ENCODE measurements around the gene TSN. TPM values are rescaled to one million over a fixed set of nuclear protein-coding genes. Genes with fewer than 3 reads are reported as not detected.

TSN gene
- total RNA-seq, 1 experiment from 2014 or later = 91.5 TPM

- Histone ChIP-seq H3K4me2 (ENCODE audit: low read length) (no peak overlapping the region), H3K27me3 (ENCODE audit: insufficient read depth, low read length) (no peaks in the 10 kb centered on the region), H3K27ac (ENCODE audit: low read depth, low read length) (no peak overlapping the region), H3K36me3 (ENCODE audit: control insufficient read depth in 1 of 2, insufficient read depth in 2 of 2, low read length in 2 of 2) (peaks cover 8% of the 10 kb centered on the region in 2 experiments), H4K20me1 (ENCODE audit: insufficient read depth) (no peaks in the 10 kb centered on the region), H3K4me1 (ENCODE audit: control insufficient read depth in 1 of 2, insufficient read depth in 2 of 2, low read length in 2 of 2) (peaks cover 0 to 15% of the 10 kb centered on the region in 2 experiments; a peak in 1 of 4 replicates), H3K9me3 (ENCODE audit: control insufficient read depth in 1 of 2, insufficient read depth in 1 of 2, low read depth in 1 of 2, low read length in 2 of 2) (no peaks in the 10 kb centered on the region), H3K79me2 (ENCODE audit: insufficient read depth, low read length) (no peaks in the 10 kb centered on the region), H3K9me2 (ENCODE audit: insufficient read depth) (no peaks in the 10 kb centered on the region), H2AFZ (ENCODE audit: low read depth, low read length, poor library complexity, severe bottlenecking) (no peak overlapping the region), H3K9ac (ENCODE audit: low read length) (no peak overlapping the region), H3K4me3 (replicated peaks in 1 of 2; ENCODE audit: low read depth in 1 of 2, low read length in 2 of 2) (no peak overlapping the region)
- ATAC-seq = no peak
- ChIA-PET POLR2A (interaction anchor here (2.1 kb wide), 1 partner anchor 192 kb away, joined by 9 read pairs; the partner anchor contains the start of gene RNU4ATAC), CTCF (no interaction called here), RAD21 (ENCODE audit: low non-redundant PET in 1 of 2, low total read pairs in 2 of 2, uncharacterized antibody in 2 of 2, unreplicated experiment in 2 of 2) (no interaction called here)
- TF ChIP-seq ATF3 (IDR thresholded peaks at IDR 0.05) (no peak), FOSL1 (IDR thresholded peaks at IDR 0.05; ENCODE audit: low read depth) (no peak), EZH2 (IDR thresholded peaks at IDR 0.05) (no peak), CEBPB (IDR thresholded peaks at IDR 0.05; ENCODE audit: low read depth) (no peak), POLR2A (IDR thresholded peaks at IDR 0.05; ENCODE audit: borderline replicate concordance, extremely low read depth, insufficient read depth, insufficient read length) (no peak), CBX3 (IDR thresholded peaks at IDR 0.05; ENCODE audit: low read depth) (no peak), REST (IDR thresholded peaks at IDR 0.05; ENCODE audit: low read depth) (no peak), ZNF274 (IDR thresholded peaks at IDR 0.05; ENCODE audit: low read depth, low read length) (no peak), CTCF (IDR thresholded peaks at IDR 0.05 in 2 of 3, conservative IDR thresholded peaks at IDR 0.05 in 1 of 3; ENCODE audit: borderline replicate concordance in 1 of 3, insufficient read depth in 1 of 3, low read depth in 2 of 3, low read length in 2 of 3) (no peak), RAD21 (IDR thresholded peaks at IDR 0.05; ENCODE audit: low read depth) (no peak), ZBTB33 (IDR thresholded peaks at IDR 0.05; ENCODE audit: extremely low read depth, insufficient replicate concordance, low read length) (no peak), JUND (IDR thresholded peaks at IDR 0.05) (no peak), EZH2phosphoT487 (IDR thresholded peaks at IDR 0.05; ENCODE audit: borderline replicate concordance) (no peak), TCF7L2 (IDR thresholded peaks at IDR 0.05; ENCODE audit: borderline replicate concordance, extremely low read depth, insufficient read depth, insufficient read length) (no peak), SIN3A (IDR thresholded peaks at IDR 0.05; ENCODE audit: low read depth) (no peak), EGR1 (IDR thresholded peaks at IDR 0.05; ENCODE audit: low read depth) (no peak), MAX (IDR thresholded peaks at IDR 0.05) (no peak)
- no TSS peak for BruUV-seq (replicated peaks)
- DNase-seq (ENCODE audit: low read depth, low spot score) = no peak
- intact Hi-C loops (cut with micrococcal nuclease) = no loop called here
Observed at GRCh38 chr2:121722479-121722878, 33.0 kb upstream of the TSN start.
